Measurements from ENCODE around the gene TNNI3.
"Not testable (repeated sequence)": the region's sequence is repeated elsewhere in the genome, so short reads cannot be mapped to it uniquely, and the experiment has no call there.

The TNNI3 gene

GRCh38 chr19:55157064-55157908, at the start of gene TNNI3:
TSS of gene TNNI3 (minus strand) at chr19:55157732. CDS start at chr19:55157589, 143 bp downstream.
- no peak for DNase-seq

DNA sequence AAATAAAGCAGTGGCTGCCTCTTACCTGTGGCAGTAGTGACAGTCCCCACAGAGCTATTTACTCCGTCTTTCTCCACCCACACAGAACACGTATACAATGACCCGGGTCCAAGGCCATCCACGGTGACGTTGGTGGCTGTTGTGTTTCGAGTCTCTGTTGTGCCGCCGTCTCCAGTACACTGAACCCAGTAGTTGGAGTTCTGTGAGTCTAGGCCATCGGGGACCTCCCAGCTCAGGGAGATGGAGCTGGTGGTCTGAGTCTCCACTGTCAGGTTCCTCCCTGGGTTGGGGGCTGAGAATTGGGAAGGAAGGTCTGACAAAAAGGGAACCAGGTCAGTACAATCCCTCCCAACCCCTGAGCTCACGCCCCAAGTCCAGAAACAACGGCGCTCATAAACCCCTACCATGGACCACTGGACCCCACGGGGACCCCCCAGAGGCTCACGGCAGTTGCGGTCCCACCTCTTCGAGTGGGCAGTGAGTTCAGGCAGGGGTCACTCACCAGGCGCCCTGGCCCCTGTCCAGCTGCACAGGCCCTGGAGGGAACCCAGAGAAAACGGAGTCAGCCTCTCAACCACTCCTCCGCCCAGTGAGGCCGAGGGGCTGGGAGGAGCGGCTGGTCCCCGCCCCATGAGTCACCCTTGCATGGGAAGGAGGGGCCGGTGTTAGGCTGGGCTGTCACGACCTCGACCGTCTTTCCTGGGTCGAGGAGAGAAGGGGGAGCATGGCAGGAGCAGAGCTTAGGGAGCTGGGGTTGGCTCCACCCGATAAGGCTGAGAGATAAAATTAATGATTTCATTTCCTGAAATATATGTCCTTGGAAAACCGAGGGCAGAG, 49.4 kb upstream of the TNNI3 start:
- no peak for DNase-seq

DNA sequence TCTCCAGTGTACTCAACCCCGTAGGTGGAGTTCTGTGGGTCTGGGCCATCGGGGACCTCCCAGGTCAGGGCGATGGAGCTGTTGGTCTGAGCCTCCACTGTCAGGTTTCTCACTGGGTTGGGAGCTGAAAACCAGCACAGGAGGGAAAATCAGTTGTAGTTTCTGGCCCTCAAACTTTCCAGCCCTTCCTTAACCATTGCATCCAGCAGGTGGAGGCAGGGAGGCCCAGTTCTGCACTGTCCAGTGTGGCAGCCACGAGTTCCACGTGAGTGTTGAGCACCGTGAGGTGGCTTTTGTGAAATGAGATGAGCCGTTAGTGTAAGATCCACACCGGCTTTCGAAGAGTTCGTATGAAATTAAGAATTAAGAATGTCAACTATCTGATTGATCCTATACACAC, 44.7 kb upstream of the TNNI3 start:
- DNase-seq: not testable (repeated sequence)

GRCh38 chr19:55199620-55200204, 42.2 kb upstream of the TNNI3 start:
- no peak for DNase-seq

GRCh38 chr19:55198651-55199050, 41.1 kb upstream of the TNNI3 start:
- DNase-seq: no peak

DNA sequence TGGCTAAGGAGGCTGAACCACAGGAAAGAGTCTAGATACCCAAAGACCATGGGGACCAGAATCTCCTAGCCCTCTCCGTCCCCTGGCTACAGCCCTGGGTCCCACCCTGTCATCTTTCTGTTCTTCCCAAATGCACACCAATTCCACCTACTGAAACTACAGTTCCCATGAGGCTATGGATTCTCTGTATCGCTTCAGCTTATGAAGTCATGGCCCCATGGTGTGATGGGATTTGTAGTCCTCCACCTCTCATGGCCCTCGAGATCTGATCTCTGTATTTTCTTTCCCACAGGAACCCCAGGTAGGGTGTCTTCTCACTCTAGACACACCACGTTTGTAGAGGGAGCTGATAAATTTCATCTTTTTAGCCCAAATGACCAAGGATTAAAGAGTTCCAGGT, 40.0 kb upstream of the TNNI3 start:
- no peak for DNase-seq

GRCh38 chr19:55196803-55197202, 39.3 kb upstream of the TNNI3 start:
- DNase-seq: no peak

- no peak for DNase-seq
Observed at GRCh38 chr19:55193481-55193880, 35.9 kb upstream of the TNNI3 start.

GRCh38 chr19:55189403-55189835, 31.9 kb upstream of the TNNI3 start:
- DNase-seq: no peak

GRCh38 chr19:55188625-55189024, 31.1 kb upstream of the TNNI3 start:
- no peak for DNase-seq

DNA sequence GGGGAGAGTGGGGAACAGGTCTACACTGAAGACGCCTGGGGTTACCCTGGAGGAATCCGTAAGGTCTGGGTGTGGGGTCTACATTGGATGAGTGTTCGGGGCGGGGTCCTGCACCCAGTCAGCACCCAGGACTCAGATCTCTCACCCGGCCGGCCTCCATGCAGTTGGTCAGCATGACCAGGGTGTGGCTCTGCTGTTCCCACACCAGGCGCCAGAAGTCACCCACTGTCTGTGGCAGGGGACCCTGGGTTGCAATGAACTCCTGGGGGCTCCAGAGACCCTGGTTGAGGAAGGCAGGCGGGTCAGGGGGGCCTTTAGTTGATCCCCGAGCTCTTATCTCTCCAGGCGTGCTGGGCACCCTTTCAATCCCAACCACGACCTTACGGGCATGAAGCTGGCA, 28.5 kb upstream of the TNNI3 start:
- no peak for DNase-seq

GRCh38 chr19:55181740-55182139, 24.2 kb upstream of the TNNI3 start:
- no peak for DNase-seq

GRCh38 chr19:55179606-55180484, 22.3 kb upstream of the TNNI3 start, which contains the start of gene SYT5:
TSS of gene SYT5 (minus strand) at chr19:55180289. CDS start at chr19:55179041, 1,248 bp downstream.
- DNase-seq: no peak

DNA sequence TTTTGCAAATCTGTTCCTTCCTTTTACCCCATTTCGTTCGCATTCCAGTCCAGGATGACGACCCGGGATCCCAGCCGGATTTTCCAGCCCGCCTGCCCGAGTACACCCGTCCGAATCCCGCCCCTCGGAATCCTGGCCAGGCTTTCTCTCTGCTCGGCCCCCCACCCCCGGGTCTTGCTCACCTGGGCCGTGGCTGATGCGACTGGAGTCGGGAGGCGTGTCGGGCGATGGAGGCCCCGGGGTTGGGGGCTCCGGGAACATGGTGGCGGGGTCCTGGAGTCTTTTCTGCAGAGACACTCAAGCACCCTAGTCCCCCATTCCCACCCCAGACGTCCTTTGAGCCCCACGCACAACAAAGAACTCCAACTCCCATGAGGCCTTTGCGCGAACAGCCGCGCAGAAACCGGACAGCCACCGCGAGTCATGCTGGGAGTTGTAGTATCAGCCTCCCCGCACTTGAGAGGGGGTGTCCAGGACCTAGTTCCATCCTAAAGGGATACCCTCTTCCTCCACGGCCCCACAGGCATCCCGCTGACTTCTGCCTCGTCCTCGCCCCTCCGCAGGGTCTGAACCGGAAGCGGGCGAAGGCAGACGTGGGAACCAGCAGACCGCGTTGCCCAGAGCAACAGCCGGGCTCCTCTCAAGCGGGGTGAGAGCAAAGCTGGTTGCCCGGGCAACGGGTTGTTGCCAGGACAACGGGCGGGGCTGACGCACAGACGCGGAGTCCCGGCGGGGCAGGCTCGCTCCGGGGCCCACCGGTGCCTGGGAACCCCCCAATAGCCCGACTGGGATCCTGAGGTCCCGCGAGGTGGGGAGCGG, 21.5 kb upstream of the TNNI3 start:
- peak; percentile 86 for DNase-seq

- no peak for DNase-seq
Observed at GRCh38 chr19:55176076-55176475, 18.5 kb upstream of the TNNI3 start.

GRCh38 chr19:55175117-55175867, 17.8 kb upstream of the TNNI3 start:
- peak; percentile 39 for DNase-seq

GRCh38 chr19:55174425-55175116, 17.0 kb upstream of the TNNI3 start:
- DNase-seq: no peak

DNA sequence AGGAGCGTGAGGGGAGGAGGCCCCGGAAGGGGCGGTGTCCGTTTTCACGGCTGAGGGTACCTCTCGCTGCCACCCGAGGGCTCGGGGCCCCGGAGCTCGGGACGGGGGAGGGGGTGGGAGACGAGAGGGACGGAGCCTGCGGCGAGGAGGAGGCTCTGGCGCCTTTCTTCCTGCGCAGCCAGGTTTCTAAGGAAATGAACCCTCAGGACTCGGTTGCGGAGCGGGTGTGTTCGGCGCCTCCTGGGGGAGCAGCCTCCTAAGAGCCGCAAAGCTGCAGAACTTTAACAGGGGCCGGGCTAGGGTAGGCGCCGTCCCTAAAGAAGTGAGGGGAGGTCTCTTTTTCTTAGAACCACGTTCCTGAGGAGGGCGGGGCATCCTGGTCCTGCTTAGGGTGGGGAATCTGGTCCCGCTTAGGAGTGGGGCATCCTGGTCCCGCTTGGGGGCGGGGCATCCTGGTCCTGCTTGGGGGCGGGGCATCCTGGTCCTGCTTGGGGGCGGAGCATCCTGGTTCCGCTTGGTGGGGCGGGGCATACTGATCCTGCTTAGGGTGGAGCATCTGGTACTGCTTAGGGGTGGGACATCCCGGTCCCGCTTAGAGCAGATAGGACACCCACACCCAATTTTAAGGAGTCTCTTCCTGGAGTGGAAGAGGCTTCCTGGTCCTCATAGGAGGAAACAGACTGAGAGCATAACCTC, 16.3 kb upstream of the TNNI3 start:
- DNase-seq: peak; percentile 62

GRCh38 chr19:55173186-55173713, 15.7 kb upstream of the TNNI3 start:
- DNase-seq: no peak
